Astrocyte (in vitro differentiated cells and primary cell): ENCODE data around the gene ST3GAL6. TPM values are rescaled to one million over a fixed set of nuclear protein-coding genes. Genes with fewer than 3 reads are reported as not detected.
A peak's percentile ranks its signal among the peaks of the same experiment; 100 is the strongest.

Source experiments
- DNase-seq: peaks from one replicate; pipeline ENCODE4 v3.0.0-alpha.2; 2010; ENCODE audit warnings: low read depth
- FAIRE-seq: peaks from 2 replicates; lab custom pipeline; 2011; peaks lifted over from hg19 to GRCh38; lab: Jason Lieb, UNC
- H2AFZ ChIP-seq: 2 replicates; pipeline ENCODE4 v1.6.0; 2012; ENCODE audit warnings: low read depth, low read length, inconsistent platforms
- H3K27ac ChIP-seq: 2 replicates; pipeline ENCODE4 v1.5.1; 2011; ENCODE audit warnings: low read depth, low read length, inconsistent platforms
- H3K27me3 ChIP-seq: 2 replicates; pipeline ENCODE4 v1.6.0; 2011; ENCODE audit warnings: low read length, inconsistent platforms; ENCODE audit not compliant: insufficient read depth
- H3K36me3 ChIP-seq: 2 replicates; pipeline ENCODE4 v1.5.1; 2011; ENCODE audit warnings: low read length, inconsistent platforms; ENCODE audit not compliant: insufficient read depth
- H3K4me1 ChIP-seq: 2 replicates; pipeline ENCODE4 v1.5.1; 2011; ENCODE audit warnings: low read length, inconsistent platforms; ENCODE audit not compliant: insufficient read depth
- H3K4me2 ChIP-seq: 2 replicates; pipeline ENCODE4 v1.6.0; 2012; ENCODE audit warnings: low read length, inconsistent platforms
- H3K4me3 ChIP-seq: 2 replicates; pipeline ENCODE4 v1.5.1; 2011; ENCODE audit warnings: low read depth, mild to moderate bottlenecking, low read length, inconsistent platforms; ENCODE audit not compliant: insufficient read depth
- H3K79me2 ChIP-seq: 2 replicates; pipeline ENCODE4 v1.6.0; 2012; ENCODE audit warnings: mild to moderate bottlenecking, low read length, inconsistent platforms; ENCODE audit not compliant: insufficient read depth
- H3K9ac ChIP-seq: 2 replicates; pipeline ENCODE4 v1.6.0; 2012; ENCODE audit warnings: mild to moderate bottlenecking, low read length, inconsistent platforms
- H3K9me3 ChIP-seq: 2 replicates; pipeline ENCODE4 v1.5.1; 2012; ENCODE audit warnings: low read depth, mild to moderate bottlenecking, low read length, inconsistent platforms; ENCODE audit not compliant: insufficient read depth
- H4K20me1 ChIP-seq: 2 replicates; pipeline ENCODE4 v1.6.0; 2012; ENCODE audit warnings: low read length, inconsistent platforms; ENCODE audit not compliant: insufficient read depth
- H3K27ac Mint-ChIP-seq: one replicate; pipeline ENCODE4 v1.8.0; 2021; ENCODE audit warnings: mild to moderate bottlenecking, mixed read lengths; ENCODE audit not compliant: unreplicated experiment
- H3K27me3 Mint-ChIP-seq: one replicate; pipeline ENCODE4 v1.8.0; 2021; ENCODE audit warnings: low read depth, mixed read lengths; ENCODE audit not compliant: unreplicated experiment
- H3K36me3 Mint-ChIP-seq: one replicate; pipeline ENCODE4 v1.8.0; 2021; ENCODE audit warnings: low read depth, mixed read lengths; ENCODE audit not compliant: unreplicated experiment
- H3K4me1 Mint-ChIP-seq: one replicate; pipeline ENCODE4 v1.8.0; 2021; ENCODE audit warnings: low read depth, mixed read lengths; ENCODE audit not compliant: unreplicated experiment
- H3K4me3 Mint-ChIP-seq: one replicate; pipeline ENCODE4 v1.8.0; 2021; ENCODE audit warnings: mild to moderate bottlenecking, moderate library complexity, mixed read lengths; ENCODE audit not compliant: unreplicated experiment
- H3K9me3 Mint-ChIP-seq: one replicate; pipeline ENCODE4 v1.8.0; 2021; ENCODE audit warnings: mild to moderate bottlenecking, mixed read lengths; ENCODE audit not compliant: unreplicated experiment
- CTCF ChIP-seq: IDR thresholded peaks from 2 replicates; pipeline ENCODE4 v1.5.1; 2011; ENCODE audit warnings: low read depth, mild to moderate bottlenecking, inconsistent platforms, low read length, moderate library complexity; ENCODE audit not compliant: insufficient read depth
- EZH2 ChIP-seq: IDR thresholded peaks from 2 replicates; pipeline ENCODE4 v1.6.1; 2012; ENCODE audit warnings: mild to moderate bottlenecking, low read length, inconsistent platforms; ENCODE audit not compliant: insufficient read depth
- total RNA-seq: library from RNA; stranded (reverse); gene quantifications from 2 replicates; pipeline ENCODE4 v1.2.1, GENCODE V29; 2021

Gene ST3GAL6
- total RNA-seq, 1 donor from 2014 or later: 4.8 TPM

- Mint-ChIP-seq H3K36me3 (peaks cover 2% of the 10 kb centered on the region), H3K27ac (no peak overlapping the region), H3K27me3 (no peaks in the 10 kb centered on the region), H3K4me1 (peaks cover 29% of the 10 kb centered on the region), H3K9me3 (no peaks in the 10 kb centered on the region), H3K4me3 (no peak overlapping the region)
- no peak overlapping the region for H3K4me3 ChIP-seq
- H4K20me1 ChIP-seq: no peaks in the 10 kb centered on the region
- no peak for TF ChIP-seq CTCF
- TF ChIP-seq EZH2: no peak
- H3K27me3 ChIP-seq: no peaks in the 10 kb centered on the region
- H3K9me3 ChIP-seq: no peaks in the 10 kb centered on the region
- peaks cover 2% of the 10 kb centered on the region for H3K79me2 ChIP-seq
- no peak overlapping the region for H2AFZ ChIP-seq
- peak overlapping the region; percentile 89 for H3K4me2 ChIP-seq
- no peak overlapping the region for H3K27ac ChIP-seq
- no peak overlapping the region for H3K9ac ChIP-seq
- no peaks in the 10 kb centered on the region for H3K36me3 ChIP-seq
- peaks cover 10% of the 10 kb centered on the region for H3K4me1 ChIP-seq
- FAIRE-seq (no peak), DNase-seq (peak; percentile 54)
Measured at GRCh38 chr3:98734735-98735134, 28.4 kb upstream of the ST3GAL6 start.

- Mint-ChIP-seq H3K27ac (no peak overlapping the region), H3K9me3 (no peaks in the 10 kb centered on the region), H3K36me3 (peaks cover 2% of the 10 kb centered on the region), H3K4me3 (no peak overlapping the region), H3K27me3 (no peaks in the 10 kb centered on the region), H3K4me1 (peaks cover 30% of the 10 kb centered on the region)
- DNase-seq (no peak), FAIRE-seq (no peak)
- Histone ChIP-seq H2AFZ (no peak overlapping the region), H3K79me2 (peaks cover 2% of the 10 kb centered on the region), H3K4me2 (no peak overlapping the region), H3K27me3 (no peaks in the 10 kb centered on the region), H3K4me3 (no peak overlapping the region), H4K20me1 (no peaks in the 10 kb centered on the region), H3K27ac (no peak overlapping the region), H3K36me3 (no peaks in the 10 kb centered on the region), H3K9ac (no peak overlapping the region), H3K4me1 (peaks cover 8% of the 10 kb centered on the region), H3K9me3 (no peaks in the 10 kb centered on the region)
- no peak for TF ChIP-seq CTCF
- TF ChIP-seq EZH2: no peak
Measured at GRCh38 chr3:98735296-98735695, 27.8 kb upstream of the ST3GAL6 start.

- TF ChIP-seq CTCF: no peak
- TF ChIP-seq EZH2: no peak
- Mint-ChIP-seq H3K4me3 (no peak overlapping the region), H3K27ac (peak overlapping the region; percentile 31), H3K9me3 (no peaks in the 10 kb centered on the region), H3K4me1 (peaks cover 35% of the 10 kb centered on the region), H3K27me3 (no peaks in the 10 kb centered on the region), H3K36me3 (peaks cover 2% of the 10 kb centered on the region)
- no peak for FAIRE-seq
- peak; percentile 4 for DNase-seq
- Histone ChIP-seq H3K27ac (no peak overlapping the region), H3K4me3 (no peak overlapping the region), H4K20me1 (no peaks in the 10 kb centered on the region), H3K4me2 (no peak overlapping the region), H3K9ac (no peak overlapping the region), H3K36me3 (no peaks in the 10 kb centered on the region), H3K4me1 (peaks cover 4% of the 10 kb centered on the region), H2AFZ (no peak overlapping the region), H3K79me2 (peaks cover 2% of the 10 kb centered on the region), H3K9me3 (no peaks in the 10 kb centered on the region), H3K27me3 (no peaks in the 10 kb centered on the region)
Measured at GRCh38 chr3:98735761-98736269, 27.3 kb upstream of the ST3GAL6 start.
